ENCODE results near the gene IFNAR2.

Gene IFNAR2

DNA sequence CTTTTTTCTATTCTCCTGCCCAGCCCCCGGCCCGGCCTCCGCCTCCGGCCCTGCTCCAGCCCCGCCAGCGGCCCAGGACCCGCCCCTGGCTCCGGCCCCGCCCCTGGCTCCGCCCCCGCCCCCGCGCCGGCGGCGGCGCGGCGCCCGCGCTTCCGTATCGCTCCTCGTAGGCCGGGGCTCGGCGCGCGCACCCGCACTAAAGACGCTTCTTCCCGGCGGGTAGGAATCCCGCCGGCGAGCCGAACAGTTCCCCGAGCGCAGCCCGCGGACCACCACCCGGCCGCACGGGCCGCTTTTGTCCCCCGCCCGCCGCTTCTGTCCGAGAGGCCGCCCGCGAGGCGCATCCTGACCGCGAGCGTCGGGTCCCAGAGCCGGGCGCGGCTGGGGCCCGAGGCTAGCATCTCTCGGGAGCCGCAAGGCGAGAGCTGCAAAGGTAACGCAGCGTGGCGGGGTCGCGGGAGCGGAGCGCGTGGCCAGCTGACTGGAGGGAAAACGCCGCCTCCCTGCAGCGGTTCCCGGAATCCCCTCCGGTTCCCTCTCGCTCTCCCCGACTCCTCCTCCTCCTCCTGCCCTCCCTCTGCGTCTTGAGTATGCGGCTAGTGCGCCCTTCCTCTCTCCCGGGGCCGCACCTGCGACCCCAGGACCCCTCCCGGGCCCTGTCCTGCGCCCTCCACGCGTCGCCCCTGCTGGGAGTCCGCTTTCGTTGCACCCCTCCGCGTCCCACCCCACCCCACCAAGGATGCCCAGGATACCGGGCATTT, at the start of gene IFNAR2:
IFNAR2 (plus strand) TSS at position 155 of the 761 bp plus-strand sequence. CDS start 11,985 bp downstream, outside the sequence.
- DNase-seq (ENCODE audit: low read depth), result no peak

DNA sequence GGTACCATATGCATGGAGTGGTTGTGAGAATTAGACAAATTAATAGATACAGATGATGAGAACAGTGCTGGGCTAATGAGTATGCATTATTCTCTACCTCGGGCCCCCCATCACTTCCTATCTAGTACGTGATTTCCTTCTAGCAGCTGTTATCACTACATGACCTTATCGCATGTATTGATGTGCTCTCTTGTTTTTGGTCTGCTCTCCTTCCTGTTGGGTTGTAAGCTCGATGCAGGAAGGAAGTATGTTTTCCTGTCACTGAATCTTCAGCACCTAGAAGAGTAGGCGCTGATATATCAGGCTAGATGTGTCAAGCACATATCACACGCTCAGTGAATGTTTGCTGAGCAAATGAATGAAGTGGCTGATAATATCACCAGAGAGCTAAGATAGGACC, 43.9 kb upstream of the IFNAR2 start:
- no peak for DNase-seq (ENCODE audit: low read depth)

DNA sequence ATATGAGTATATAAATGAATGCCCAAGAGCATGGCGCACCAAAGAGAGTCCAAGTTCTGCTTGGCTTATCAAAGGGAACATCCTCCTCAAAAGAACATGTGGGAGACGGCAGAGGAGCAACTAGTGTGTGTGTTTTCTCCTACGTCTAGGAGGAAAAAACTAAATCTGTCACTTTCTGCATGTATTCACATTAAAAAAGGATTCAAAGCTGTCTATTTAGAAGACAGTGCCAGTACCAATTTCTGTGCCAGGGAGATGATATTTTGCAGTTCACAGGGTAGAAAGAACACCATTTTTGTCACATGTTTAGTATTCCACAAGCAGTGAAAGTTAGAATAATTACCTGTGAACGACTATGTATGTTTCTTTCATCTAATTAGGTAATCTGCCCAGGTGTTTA, 42.5 kb upstream of the IFNAR2 start:
- no peak for DNase-seq (ENCODE audit: low read depth)

DNA sequence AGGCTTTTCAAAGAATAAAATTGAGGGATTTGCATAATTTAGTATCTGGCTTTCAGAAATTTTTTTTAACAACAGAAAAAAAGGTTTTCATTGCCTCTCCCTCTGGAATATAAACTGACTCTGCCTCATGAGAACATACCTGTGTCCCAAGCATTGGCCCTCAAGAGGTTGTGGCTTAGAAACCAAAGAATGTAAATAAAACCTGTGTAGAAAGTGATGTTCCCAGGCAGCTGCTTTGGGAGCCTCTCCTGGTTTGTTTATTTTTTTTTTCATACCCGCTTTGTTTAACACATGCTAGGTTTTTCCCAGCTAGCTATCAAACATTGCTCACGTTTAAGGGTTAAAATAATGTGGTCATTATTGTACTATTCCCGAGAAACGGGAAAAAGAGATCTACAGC, 40.5 kb upstream of the IFNAR2 start:
- no peak for DNase-seq (ENCODE audit: low read depth)

DNA sequence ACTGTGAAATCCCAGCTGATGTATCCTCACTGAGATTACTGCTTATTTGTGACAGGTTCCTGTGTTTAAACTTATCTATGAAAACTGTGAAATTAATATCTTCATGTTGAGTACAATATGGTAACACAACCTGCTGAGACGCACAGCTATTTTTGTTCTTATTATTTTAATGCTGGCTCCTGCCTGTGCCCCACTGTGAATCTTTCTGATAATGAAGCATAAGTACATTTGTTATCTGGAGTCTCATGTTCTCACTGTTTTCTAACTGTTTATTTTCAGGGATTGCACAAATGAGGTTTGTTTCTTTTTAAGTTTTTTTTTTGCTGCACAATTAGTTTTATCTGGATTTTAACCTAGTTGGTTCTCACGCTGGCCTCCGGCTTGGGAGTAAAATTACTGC, 39.9 kb upstream of the IFNAR2 start:
- DNase-seq (ENCODE audit: low read depth), result no peak

DNA sequence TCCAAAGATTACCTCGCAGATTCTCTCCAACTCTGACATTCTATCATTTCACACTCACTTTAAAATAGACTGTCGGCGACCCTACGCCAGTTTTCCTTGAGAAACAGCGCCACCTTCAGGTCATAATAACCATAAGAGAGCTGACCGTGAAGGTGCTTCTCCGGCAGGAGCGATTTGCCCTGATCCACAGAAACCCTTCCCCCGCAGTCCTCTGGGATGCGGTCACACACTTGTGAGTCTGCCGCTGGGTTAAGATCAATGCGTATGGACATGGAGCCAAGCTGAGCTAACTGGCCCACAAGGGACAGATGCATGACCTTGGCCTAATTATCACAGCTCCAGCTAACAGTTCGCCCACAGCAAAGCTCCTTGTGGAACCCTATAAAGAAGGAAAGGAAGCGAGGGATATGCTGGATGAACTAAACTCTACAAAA, 32.8 kb upstream of the IFNAR2 start:
- peak; percentile 49 for DNase-seq (ENCODE audit: low read depth)

DNA sequence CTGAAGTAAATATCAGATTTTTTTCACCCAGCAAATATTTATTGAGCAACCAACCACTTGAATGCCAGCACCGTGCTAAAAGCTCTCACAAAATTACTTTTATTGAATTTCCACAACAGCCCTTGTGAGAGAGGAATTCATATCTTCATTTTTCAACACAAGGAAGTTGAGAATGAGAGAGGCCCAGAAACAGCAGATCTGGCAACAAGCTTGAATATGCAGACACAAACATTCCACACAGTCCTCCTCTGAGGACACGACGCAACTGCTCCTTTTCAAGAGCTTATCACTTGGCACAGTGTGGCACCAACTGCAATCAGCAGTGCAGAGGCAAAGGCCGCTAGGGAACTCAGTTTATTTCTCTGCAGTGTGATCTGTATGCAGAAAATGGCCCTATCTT, 32.2 kb upstream of the IFNAR2 start:
- DNase-seq (ENCODE audit: low read depth), result no peak

DNA sequence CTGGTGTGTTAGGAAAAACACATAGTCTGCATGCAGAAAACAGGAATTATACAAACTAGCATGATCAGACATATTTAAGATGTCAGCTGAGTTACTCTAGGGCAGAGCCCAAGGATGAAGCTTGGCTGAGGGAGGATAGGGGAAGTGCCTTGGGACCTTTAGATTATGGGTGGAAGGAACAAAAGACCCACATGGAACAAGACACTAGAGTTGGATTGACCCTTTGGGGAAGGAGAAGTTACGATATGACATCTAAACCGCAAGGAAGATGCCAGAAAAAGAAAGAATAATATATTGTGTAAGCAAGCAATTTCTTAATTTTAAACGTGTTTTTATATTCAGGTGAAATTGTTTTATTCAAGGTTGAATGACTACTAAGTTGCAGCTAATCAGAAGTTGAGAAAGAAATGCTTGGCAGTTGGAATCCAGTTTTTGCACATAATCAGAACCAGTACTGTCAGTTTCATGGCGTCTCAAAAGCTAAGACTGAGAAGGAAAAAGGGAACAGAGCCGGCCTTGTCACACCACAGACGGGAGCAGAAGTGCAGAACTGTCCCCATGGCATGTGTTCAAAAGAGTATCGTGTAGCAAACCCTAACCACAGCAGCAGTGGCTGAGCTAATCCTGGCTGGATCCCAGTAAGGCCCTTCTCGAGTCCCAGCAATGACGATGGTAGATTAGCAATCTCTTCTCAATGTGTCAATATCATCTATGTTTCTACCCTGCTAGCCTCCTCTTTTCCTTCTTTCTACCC, 31.2 kb upstream of the IFNAR2 start:
- peak; percentile 62 for DNase-seq (ENCODE audit: low read depth)

DNA sequence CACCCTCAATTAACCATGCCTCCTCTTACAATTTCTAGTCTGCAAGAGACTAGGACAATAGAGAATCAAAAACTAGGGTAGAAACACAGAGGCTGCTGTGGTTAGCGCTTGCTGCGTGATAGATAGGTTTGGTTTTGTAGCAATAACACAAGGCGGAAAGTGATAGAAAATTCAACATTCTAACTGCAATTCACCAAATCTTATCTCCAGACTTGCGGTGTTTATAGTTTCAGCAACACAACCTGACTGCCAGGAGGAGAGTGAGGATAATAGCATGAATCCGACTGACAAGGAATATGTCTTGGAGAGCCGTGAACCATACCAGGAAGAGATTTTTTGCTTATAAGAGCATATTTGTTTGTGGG, 30.7 kb upstream of the IFNAR2 start:
- no peak for DNase-seq (ENCODE audit: low read depth)

DNA sequence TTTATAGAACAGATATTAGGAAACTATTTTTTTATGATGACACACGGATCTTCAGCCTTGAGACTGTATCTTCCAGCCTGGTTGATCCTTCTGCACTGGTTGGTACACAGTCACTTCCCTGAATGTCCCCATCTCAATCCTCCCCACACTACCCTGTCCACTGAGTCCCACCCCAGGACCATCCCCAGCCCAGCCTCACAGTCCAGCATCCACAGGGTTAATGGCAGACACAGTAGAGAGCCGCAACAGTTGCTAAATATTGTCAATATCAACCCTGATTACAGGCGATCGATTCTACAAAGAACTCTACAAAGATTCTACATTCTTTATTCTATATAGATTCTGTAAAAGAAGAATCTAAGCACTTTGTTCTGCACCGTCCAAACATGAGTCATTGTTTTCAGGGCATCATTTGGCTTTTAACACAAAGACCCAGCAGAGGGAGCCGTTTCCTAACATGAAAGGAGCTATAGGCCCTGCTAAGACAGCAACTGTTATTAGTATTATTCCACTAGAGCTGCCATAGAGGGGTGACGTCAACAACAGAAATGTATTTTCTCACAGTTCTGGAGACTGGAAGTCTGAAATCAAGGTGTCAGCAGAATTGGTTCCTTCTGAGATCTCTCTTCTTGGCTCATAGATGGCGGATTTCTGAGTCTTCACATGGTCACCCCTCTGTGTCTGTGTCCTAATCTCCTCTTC, 30.1 kb upstream of the IFNAR2 start:
- DNase-seq (ENCODE audit: low read depth), result peak; percentile 93

DNA sequence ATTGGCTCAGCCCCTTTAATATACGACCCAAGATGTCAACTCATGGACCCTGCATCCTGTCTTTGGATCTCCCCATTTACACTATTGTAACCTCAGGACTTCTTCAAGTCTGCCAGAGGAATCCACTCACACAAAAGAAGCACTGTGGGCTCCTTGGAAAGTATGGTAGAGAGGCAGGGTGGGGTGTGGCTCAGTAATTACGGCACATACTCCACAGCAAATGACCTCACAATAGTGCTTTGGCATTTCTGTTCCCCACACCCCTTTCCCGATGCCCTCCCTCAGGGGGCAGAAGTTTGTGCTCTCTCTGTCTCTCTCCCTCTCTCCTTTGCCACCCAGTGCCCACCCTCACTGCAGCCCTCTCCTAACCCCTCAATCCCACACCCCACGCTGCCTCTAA, 27.8 kb upstream of the IFNAR2 start:
- DNase-seq (ENCODE audit: low read depth), result no peak

DNA sequence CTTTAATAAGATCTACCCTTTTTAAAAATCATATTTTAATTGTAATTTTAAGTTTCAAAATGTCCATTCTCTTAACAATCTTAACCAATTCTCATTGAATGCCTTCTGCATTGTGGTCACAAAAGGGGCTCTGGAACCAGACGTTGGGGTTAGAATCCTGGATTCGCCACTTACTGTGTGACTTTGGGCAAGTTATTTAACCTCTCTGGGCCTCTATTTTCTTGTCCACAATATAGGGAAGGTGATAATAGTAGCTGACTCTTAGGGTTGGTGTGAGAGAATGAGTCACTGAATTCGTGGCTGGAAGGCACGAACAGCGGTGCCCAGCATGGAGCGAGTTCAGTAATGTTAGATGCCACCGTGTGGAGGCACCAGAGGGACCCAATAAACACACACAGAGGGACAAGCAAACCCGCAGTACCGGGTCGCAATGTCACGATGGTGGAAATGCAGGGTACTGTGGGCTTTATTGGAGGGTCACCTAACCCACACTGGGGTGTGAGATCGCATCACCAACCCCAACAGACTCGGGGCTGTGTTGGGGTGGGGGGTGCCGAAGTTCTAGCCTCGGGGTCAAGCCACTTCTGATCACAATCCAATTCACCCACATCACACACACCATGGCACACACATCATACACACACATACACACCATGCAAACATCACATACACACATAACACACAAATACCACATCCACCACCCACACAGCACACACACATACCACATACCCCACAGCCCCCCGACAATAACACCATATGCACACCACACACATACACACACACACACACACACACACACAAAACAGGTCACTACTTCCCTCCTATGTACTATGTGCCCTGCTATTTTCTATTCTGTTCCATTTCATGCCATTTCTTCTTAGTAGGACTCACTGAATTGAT, 27.0 kb upstream of the IFNAR2 start:
- no peak for DNase-seq (ENCODE audit: low read depth)

DNA sequence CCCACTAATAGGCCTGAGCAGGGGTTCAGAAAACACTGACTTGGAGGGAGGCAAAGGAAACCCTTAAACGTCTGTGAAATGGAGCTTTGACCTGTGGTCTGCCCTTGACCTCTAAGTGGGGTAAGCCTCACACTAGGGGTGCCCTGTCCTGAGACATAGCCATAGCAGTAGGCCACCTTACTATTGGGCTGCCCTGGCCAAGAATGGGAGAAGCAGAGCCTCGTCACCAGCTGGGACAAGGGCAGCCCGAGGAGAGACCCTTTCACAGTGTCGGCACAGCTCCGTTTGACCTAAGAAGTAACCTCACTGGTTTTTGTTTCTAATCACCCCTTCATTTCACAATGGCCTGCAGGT, 26.4 kb upstream of the IFNAR2 start:
- no peak for DNase-seq (ENCODE audit: low read depth)

DNA sequence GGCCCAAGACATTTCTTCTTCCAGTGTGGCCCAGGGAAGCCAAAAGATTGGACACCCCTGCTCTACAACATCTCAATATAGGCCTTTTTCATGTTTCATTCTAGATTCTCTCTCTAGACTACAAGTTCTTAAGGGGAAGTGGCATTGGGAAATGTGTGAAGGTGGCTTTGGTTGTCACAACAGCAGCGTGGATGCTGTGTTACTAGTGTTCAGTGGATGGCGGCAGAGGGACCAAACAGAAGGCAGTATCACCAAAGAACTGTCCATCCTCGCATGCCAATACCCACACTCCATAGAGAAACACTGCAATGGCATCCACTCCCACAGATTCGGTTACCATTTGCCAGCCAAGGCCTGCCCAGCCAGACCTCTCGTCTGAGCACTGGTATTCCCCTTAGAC, 24.3 kb upstream of the IFNAR2 start:
- no peak for DNase-seq (ENCODE audit: low read depth)

DNA sequence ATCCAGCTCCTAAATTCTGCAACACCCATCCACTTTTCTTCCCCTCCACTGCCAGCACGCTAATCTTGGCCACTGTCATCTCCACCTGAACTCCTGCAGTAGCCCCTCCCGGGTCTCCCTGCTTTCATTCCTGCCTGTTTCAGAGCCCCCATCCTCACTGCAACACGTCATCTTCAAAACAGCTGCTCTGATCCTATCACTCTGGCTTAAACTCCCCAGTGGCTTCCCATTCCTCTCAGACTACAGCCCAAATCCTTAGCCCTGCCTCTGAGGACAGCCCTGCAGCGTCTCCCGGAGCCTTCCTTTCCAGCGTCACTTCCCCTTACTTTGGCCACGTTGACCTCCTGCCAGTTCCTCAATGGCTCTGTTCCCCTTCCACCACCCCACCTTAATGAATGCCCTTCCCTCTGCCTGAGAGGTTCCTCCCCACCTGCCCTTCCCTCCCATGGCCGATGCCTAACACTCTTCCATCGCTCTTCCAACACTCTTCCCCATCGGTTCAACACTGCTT, 22.9 kb upstream of the IFNAR2 start:
- no peak for DNase-seq (ENCODE audit: low read depth)

DNA sequence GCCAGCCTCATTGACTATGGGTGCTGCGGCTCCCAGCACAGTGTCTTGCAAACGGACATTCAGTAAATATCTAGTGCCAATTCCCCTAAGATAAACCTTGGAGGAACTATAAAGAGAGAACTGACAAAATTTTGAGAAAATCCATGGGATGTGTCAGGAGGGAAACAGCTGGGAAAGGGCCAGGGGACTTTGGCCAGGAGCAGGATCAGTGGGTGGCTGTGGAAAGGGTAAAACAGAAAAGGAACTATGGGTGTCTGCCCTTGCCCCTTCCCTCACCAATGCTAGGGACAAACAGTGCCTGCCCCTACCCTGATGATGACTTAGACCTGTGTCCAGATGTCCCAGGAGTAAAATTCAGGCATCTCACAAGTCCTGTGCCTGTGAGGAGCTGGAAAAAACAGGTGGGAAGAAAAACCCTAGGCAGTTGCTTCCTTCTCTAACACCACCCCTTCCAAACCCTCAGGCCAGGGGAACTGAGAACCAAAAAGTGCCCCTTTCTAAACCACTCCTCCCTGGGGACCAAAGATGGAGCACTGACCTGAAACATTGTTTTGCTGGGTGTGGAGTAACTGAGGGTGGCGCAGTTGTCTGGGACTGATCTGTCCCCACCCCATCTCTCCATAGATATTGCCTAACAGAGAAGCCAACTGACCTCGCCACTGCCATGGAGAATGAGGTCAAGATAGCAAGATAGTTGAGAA, 22.1 kb upstream of the IFNAR2 start:
- DNase-seq (ENCODE audit: low read depth), result no peak

DNA sequence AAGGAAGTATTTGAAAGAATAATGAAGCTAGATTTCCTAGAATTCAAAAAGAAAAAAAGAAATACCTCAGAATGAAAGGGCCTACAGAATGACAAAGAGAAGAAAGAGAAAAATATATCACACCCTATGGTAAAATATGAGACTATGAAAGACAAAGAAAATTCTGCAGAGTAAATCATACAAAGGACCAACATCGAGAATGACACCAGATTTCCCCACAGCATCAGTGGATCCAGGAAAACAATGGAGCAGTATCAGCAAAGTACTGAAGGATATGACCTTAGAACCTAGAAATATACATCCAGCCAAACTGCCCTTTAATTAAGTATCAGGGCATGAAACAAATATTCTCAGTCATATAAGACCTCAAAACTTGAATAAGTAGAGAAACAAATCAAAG, 21.2 kb upstream of the IFNAR2 start:
- no peak for DNase-seq (ENCODE audit: low read depth)

DNA sequence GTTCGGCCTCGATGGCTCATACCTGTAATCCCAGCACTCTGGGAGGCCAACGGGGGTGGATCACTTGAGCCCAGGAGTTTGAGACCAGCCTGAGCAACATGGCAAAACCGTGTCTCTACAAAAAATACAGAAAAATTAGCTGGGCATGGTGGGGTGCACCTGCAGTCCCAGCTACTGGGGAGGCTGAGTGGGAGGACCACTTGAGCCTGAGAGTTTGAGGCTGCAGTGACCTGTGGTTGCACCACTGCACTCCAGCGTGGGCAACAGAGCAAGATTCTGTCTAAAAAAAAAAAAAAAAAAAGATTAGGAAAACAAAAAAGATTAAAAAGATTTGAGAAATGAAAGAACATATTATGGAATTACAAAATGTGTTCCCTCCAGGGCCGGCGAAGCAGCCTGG, 18.4 kb upstream of the IFNAR2 start:
- no peak for DNase-seq (ENCODE audit: low read depth)

DNA sequence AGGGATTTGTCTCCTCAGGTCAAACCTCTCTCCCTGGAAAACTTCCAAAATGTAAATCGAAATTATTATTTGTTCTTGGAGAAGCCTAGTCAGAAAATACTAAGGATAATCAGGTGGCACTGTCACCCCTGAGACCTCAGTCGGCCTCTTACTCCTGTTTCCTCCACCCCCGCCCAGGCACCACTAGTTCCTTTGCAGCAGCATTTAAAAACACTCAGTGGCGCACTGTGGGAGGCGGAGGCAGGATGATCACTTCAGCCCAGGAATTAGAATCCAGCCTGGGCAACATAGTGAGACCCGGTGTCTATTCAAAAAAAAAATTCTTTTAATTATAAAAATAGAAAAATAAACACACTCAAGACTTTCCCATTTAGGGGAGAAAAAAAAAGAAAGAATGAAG, 18.0 kb upstream of the IFNAR2 start:
- no peak for DNase-seq (ENCODE audit: low read depth)

DNA sequence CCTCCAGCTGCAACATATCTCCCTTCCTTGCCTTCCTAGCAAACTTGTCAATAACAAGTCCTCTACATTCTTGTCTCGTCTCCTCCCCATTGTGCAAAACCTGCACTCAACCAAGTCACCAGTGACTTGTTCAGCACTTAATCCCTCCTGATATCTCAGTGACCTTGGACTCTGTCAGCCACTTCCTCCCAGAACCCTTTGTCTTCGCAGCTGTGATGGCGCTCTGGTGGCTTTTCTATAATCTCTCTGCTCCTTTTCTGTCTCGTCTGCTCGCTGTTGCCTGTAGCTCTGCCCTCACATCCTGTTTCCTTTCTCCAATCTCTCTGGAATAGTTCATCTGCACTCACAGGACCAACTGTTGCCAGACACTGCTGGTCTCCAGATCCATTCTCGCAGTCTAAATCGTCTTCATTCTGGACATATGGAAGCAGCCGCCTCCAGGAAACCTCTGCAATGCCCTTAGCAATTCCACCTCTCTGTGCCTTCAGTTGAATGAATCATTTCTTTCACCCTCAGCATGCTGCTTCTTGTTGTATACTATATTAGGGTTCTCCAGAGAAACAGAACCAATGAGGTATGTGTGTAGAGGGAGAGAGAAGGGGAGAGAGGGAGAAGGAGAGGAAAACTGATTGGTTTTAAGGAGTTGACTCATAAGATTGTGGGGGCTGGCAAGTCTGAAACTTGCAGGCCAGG, 17.4 kb upstream of the IFNAR2 start:
- DNase-seq (ENCODE audit: low read depth), result peak; percentile 54

DNA sequence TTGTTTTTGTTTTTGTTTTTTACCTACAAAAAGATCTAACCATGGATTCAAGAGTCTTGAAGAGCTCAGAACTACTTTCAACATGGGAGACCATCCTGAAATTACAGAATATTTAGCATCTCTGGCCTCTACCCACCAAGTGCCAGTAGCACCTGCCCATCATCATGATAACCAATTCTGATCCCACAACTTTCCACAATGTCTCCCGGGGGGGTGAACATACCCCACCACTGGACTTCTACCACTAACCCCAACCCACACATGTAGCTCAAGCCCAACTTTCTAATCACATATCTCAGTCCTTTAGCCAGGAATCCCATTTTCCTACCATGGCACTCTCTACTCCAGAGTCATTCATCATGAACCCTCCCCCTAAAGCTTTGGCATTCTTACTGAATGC, 15.7 kb upstream of the IFNAR2 start:
- no peak for DNase-seq (ENCODE audit: low read depth)

Data from stromal cell of bone marrow (primary cell).